ENCODE results near the gene SPTBN5.

GRCh38 chr15:41825572-41826535 lies 68.0 kb downstream of the SPTBN5 start:
- TF ChIP-seq CTCF (conservative IDR thresholded peaks at IDR 0.05; ENCODE audit: low read length) (no peak), EZH2phosphoT487 (IDR thresholded peaks at IDR 0.05; ENCODE audit: borderline replicate concordance) (no peak)

Measured in Loucy (cell line).